GM12873 (cell line): ENCODE results near the gene FILIP1L.

ENCODE experiments used
- CTCF ChIP-seq: IDR thresholded peaks from 2 replicates; pipeline ENCODE4 v1.5.1; 2012; ENCODE audit warnings: low read depth, mild to moderate bottlenecking, moderate library complexity, low read length, control low read depth; ENCODE audit not compliant: insufficient read depth; ENCODE audit errors: missing control alignments

The FILIP1L gene

DNA sequence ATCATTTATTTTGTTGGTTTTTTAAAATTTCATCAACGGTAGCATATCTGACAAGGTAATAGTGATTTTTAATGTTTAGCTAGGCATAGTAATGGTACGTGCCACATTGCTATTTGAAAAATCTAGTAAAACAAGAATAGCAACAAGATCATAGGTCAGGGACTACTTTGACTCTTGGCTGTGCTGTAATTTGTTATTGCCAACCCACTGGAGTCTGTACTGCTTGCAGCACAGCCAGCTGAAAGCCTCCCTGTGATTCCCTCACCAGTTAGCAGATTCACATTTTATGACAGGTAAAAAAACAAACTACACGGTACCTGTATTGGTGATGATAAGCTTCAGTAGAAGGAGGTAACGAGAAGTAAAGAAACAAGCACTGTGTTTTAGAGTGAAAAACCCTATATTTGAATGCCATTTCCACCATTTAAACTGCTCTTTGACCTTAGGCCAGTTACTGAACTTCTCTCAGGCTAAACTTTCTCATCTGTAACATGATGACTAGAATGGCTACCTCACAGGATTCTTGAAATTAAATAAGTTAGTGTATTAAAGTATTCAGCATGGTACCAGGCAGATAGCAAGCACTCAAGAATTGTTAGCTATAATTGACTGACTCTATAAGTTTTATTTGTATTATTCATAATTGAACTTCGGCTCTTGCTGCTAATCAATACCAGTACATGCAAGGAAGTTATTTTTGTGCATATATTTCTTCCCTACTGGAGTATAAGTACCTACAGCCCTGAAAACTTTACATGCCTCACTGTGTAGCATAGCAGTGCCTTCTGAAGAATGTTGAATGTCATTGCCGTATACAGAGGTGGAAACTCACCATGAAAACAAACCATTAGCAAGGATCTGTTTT lies 16.1 kb downstream of the FILIP1L start:
- no peak for TF ChIP-seq CTCF

- TF ChIP-seq CTCF: no peak
Measured at GRCh38 chr3:100096866-100097265, 17.4 kb downstream of the FILIP1L start.

- TF ChIP-seq CTCF: no peak
Measured at GRCh38 chr3:100093831-100094230, 20.5 kb downstream of the FILIP1L start.

DNA sequence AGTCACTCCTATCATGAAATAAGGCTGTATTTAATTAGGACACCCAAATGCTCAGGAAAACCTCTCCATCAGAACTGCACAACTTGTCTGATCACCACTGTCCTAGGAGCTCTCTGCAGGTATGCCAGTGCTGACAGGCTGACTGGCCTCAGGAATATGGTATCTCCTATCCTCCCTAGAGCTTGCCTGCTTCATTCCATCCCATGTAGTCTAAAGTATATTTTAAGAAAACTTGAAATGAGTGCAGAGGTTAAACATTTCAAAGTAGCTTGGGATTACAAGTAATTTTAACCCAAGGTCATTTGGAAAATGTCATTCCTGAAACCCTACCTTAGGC lies 23.7 kb downstream of the FILIP1L start:
- no peak for TF ChIP-seq CTCF

- peak; percentile 88 for TF ChIP-seq CTCF
Measured at GRCh38 chr3:100089812-100090668, 24.3 kb downstream of the FILIP1L start.

DNA sequence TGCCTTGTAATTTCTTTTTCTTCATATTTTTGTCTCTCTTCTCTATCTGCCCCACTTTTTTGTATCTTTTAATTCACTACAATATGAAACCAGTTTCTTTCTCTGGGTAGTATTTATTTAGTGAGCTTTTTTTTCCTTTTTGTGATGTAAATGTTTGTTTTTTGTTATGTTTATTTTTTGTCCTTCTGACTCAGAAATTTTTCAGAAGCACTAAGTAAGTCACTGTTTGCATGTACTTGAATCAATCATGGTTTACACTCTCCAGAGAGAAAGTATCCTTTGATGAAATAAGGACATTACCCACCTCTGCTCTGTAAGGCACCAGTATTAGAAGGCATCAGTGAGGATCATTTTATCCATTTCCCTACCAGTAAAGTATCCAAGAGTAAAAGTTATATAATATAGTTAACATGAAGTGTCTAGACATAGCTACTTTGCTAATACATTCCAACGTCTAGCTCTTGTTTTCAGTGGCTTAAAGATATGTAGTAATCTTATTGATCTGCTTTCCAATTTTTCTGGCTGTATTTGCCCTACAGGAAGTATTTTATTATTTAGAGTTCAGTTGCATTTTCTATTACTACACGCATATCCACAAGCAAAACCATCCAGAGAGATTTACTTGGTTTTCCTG lies 25.4 kb downstream of the FILIP1L start:
- no peak for TF ChIP-seq CTCF

GRCh38 chr3:100087198-100087597 lies 27.1 kb downstream of the FILIP1L start:
- no peak for TF ChIP-seq CTCF
